ENCODE data around the gene DHFR. TPM values are rescaled to one million over a fixed set of nuclear protein-coding genes. Genes with fewer than 3 reads are reported as not detected.

The DHFR gene
- total and polyA plus RNA-seq, 7 donors = 4.4 to 26.3 (median 11.0) TPM

DNA sequence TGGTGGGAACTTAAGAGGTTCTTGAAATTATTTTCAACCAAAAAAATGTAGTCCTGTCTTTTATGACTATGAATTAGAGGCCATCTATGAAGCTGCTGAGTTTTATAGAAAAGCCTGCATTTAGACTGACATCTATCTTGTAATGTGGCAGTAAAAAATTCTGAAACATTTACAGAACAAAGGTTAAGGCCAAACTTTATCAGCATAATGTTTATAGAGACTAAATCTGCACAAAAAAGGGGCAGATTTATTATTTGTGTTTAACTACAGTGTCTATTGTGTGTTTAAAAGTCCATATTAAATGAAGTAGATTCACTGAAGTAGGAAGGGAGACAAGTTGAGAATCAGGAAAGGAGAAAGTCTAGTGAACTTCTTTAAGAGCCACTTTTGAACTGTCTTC, 47.4 kb downstream of the DHFR start:
- Histone ChIP-seq H3K4me3 (no peak overlapping the region), H3K4me1 (no peaks in the 10 kb centered on the region), H3K9me3 (no peaks in the 10 kb centered on the region), H3K36me3 (ENCODE audit: insufficient read depth in 1 of 2, low read depth in 1 of 2) (no peaks in the 10 kb centered on the region), H3K27ac (no peak overlapping the region), H3K27me3 (ENCODE audit: insufficient read depth in 3 of 3, low read length in 2 of 3) (no peaks in the 10 kb centered on the region)
- TF ChIP-seq, protein P1, sequence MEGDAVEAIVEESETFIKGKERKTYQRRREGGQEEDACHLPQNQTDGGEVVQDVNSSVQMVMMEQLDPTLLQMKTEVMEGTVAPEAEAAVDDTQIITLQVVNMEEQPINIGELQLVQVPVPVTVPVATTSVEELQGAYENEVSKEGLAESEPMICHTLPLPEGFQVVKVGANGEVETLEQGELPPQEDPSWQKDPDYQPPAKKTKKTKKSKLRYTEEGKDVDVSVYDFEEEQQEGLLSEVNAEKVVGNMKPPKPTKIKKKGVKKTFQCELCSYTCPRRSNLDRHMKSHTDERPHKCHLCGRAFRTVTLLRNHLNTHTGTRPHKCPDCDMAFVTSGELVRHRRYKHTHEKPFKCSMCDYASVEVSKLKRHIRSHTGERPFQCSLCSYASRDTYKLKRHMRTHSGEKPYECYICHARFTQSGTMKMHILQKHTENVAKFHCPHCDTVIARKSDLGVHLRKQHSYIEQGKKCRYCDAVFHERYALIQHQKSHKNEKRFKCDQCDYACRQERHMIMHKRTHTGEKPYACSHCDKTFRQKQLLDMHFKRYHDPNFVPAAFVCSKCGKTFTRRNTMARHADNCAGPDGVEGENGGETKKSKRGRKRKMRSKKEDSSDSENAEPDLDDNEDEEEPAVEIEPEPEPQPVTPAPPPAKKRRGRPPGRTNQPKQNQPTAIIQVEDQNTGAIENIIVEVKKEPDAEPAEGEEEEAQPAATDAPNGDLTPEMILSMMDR (IDR thresholded peaks at IDR 0.05) = no peak
- intact Hi-C loops (cut with DNase I) = no loop called here
- ATAC-seq = no peak
- DNase-seq = no peak

GRCh38 chr5:80600943-80601693, 53.7 kb downstream of the DHFR start:
- Histone ChIP-seq H3K36me3 (ENCODE audit: insufficient read depth in 1 of 2, low read depth in 1 of 2) (no peaks in the 10 kb centered on the region), H3K27ac (no peak overlapping the region), H3K4me3 (no peak overlapping the region), H3K9me3 (no peaks in the 10 kb centered on the region), H3K27me3 (ENCODE audit: insufficient read depth in 3 of 3, low read length in 2 of 3) (no peaks in the 10 kb centered on the region), H3K4me1 (no peaks in the 10 kb centered on the region)
- TF ChIP-seq, protein P1 (IDR thresholded peaks at IDR 0.05) = no peak
- ATAC-seq (no peak), DNase-seq (no peak)
- 63 to 91% (median 70%) methylated on average over 2 of the region's 2 CpGs for WGBS, 3 donors
- intact Hi-C loops (cut with DNase I) = no loop called here

DNA sequence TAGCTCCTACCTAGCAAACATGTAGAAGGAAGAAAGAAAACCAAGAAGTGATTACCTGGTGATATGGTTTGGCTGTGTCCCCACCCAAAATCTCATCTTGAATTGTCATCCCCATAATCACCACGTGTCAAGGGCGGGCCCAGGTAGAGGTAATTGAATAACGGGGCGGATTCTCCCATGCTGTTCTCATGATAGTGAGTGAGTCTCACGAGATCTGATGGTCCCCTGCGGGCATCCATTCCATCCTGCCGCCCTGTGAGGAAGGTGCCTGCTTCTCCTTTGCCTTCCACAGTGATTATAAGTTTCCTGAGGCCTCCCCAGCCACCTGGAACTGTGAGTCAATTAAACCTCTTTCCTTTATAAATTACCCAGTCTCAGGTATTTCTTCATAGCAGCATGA, 57.3 kb downstream of the DHFR start:
- WGBS, 3 donors = 60 to 71% (median 63%) methylated on average over 7 of the region's 7 CpGs

GRCh38 chr5:80594810-80595209, 60.0 kb downstream of the DHFR start:
- 37 to 64% (median 46%) methylated on average over 2 of the region's 2 CpGs for WGBS, 3 donors
- no peak overlapping the region for H3K4me3 ChIP-seq
- ATAC-seq = no peak

More for the DNA sequence above, 57.3 kb downstream of the DHFR start:
- no peaks in the 10 kb centered on the region for H3K9me3 ChIP-seq
- DNase-seq = no peak
- TF ChIP-seq, protein P1 (IDR thresholded peaks at IDR 0.05) = no peak
- H3K4me3 ChIP-seq = no peak overlapping the region
- no peaks in the 10 kb centered on the region for H3K4me1 ChIP-seq
- ATAC-seq = no peak
- no peaks in the 10 kb centered on the region for H3K36me3 ChIP-seq (ENCODE audit: insufficient read depth in 1 of 2, low read depth in 1 of 2)
- no peaks in the 10 kb centered on the region for H3K27me3 ChIP-seq (ENCODE audit: insufficient read depth in 3 of 3, low read length in 2 of 3)
- intact Hi-C loops (cut with DNase I) = no loop called here
- H3K27ac ChIP-seq = no peak overlapping the region

More at GRCh38 chr5:80594810-80595209, 60.0 kb downstream of the DHFR start:
- no peaks in the 10 kb centered on the region for H3K4me1 ChIP-seq
- DNase-seq = no peak
- no peaks in the 10 kb centered on the region for H3K9me3 ChIP-seq
- no peaks in the 10 kb centered on the region for H3K36me3 ChIP-seq (ENCODE audit: insufficient read depth in 1 of 2, low read depth in 1 of 2)
- intact Hi-C loops (cut with DNase I) = no loop called here
- H3K27ac ChIP-seq = no peak overlapping the region
- no peaks in the 10 kb centered on the region for H3K27me3 ChIP-seq (ENCODE audit: insufficient read depth in 3 of 3, low read length in 2 of 3)
- TF ChIP-seq, protein P1 (IDR thresholded peaks at IDR 0.05) = no peak
